Neural progenitor cell (in vitro differentiated cells): ENCODE measurements around the gene HEMK1. TPM values are rescaled to one million over a fixed set of nuclear protein-coding genes. Genes with fewer than 3 reads are reported as not detected.

Experiments used
- DNase-seq: peaks from one replicate; pipeline ENCODE4 v3.0.0-alpha.2; 2016; ENCODE audit warnings: low spot score
- H2AFZ ChIP-seq: fragments of 200-600 bp; sonication (generic); replicated peaks from 2 replicates; pipeline ENCODE4 v1.6.1; 2016; ENCODE audit warnings: antibody characterized with exemption
- H3F3A ChIP-seq: fragments of 200-600 bp; sonication (generic); 2 replicates; pipeline ENCODE4 v1.6.1; 2016; ENCODE audit warnings: antibody characterized with exemption, low read depth
- H3K27ac ChIP-seq: fragments of 200-600 bp; sonication (generic); 2 replicates; pipeline ENCODE4 v1.5.1; 2016; ENCODE audit warnings: mild to moderate bottlenecking
- H3K27me3 ChIP-seq: fragments of 200-600 bp; sonication (generic); 2 replicates; pipeline ENCODE4 v1.6.1; 2016; ENCODE audit warnings: mild to moderate bottlenecking, moderate library complexity
- H3K36me3 ChIP-seq: fragments of 200-600 bp; sonication (generic); 2 replicates; pipeline ENCODE4 v1.5.1; 2016
- H3K4me1 ChIP-seq: fragments of 200-600 bp; sonication (generic); 2 replicates; pipeline ENCODE4 v1.6.1; 2016; ENCODE audit warnings: mixed run types
- H3K4me2 ChIP-seq: fragments of 200-600 bp; sonication (generic); 2 replicates; pipeline ENCODE4 v1.6.1; 2016
- H3K4me3 ChIP-seq: fragments of 200-600 bp; sonication (generic); 2 replicates; pipeline ENCODE4 v1.5.1; 2016
- H3K79me2 ChIP-seq: fragments of 200-600 bp; sonication (generic); 2 replicates; pipeline ENCODE4 v1.6.1; 2016; ENCODE audit warnings: low read depth
- H3K9ac ChIP-seq: fragments of 200-600 bp; sonication (generic); 2 replicates; pipeline ENCODE4 v1.6.1; 2016
- H3K9me3 ChIP-seq: fragments of 200-600 bp; sonication (generic); 2 replicates; pipeline ENCODE4 v1.5.1; 2016; ENCODE audit warnings: low read depth
- H4K20me1 ChIP-seq: fragments of 200-600 bp; sonication (generic); 2 replicates; pipeline ENCODE4 v1.6.1; 2016; ENCODE audit warnings: low read depth
- H3K27ac Mint-ChIP-seq: 3 replicates; pipeline ENCODE4 v1.8.0; 2021; ENCODE audit warnings: mixed read lengths
- H3K27me3 Mint-ChIP-seq: 2 replicates; pipeline ENCODE4 v1.8.0; 2022; ENCODE audit warnings: low read depth, mild to moderate bottlenecking, inconsistent platforms, moderate library complexity, mixed read lengths; ENCODE audit not compliant: insufficient read depth
- H3K36me3 Mint-ChIP-seq: 3 replicates; pipeline ENCODE4 v1.8.0; 2021; ENCODE audit warnings: mixed read lengths
- H3K4me1 Mint-ChIP-seq: 3 replicates; pipeline ENCODE4 v1.8.0; 2021; ENCODE audit warnings: mixed read lengths
- H3K4me3 Mint-ChIP-seq: 3 replicates; pipeline ENCODE4 v1.8.0; 2021; ENCODE audit warnings: mild to moderate bottlenecking, moderate library complexity, mixed read lengths
- H3K9me3 Mint-ChIP-seq: 3 replicates; pipeline ENCODE4 v1.8.0; 2020; ENCODE audit warnings: mixed read lengths
- CTCF ChIP-seq: fragments of 200-600 bp; sonication (generic); IDR thresholded peaks from 2 replicates; pipeline ENCODE4 v1.5.1; 2017; ENCODE audit warnings: antibody characterized with exemption, mild to moderate bottlenecking
- EZH2 ChIP-seq: fragments of 200-600 bp; sonication (generic); IDR thresholded peaks from 2 replicates; pipeline ENCODE4 v1.6.1; 2017; ENCODE audit warnings: antibody characterized with exemption, mild to moderate bottlenecking, moderate library complexity
- EZH2phosphoT487 ChIP-seq: fragments of 200-600 bp; sonication (generic); IDR thresholded peaks from 2 replicates; pipeline ENCODE4 v1.6.1; 2017; ENCODE audit warnings: antibody characterized with exemption
- total RNA-seq: library from RNA; depleted of rRNA; stranded (reverse); fragments of >200 nt; gene quantifications from 2 replicates; pipeline ENCODE4 v1.2.3, GENCODE V29; 2015; ENCODE audit warnings: low replicate concordance

The HEMK1 gene
- total RNA-seq, 1 donor from 2014 or later = 9.3 TPM

GRCh38 chr3:50617096-50617791 lies 47.9 kb downstream of the HEMK1 start, which contains the start of gene MAPKAPK3:
Gene MAPKAPK3, plus strand, starts transcription at chr3:50617151. Its CDS starts 415 bp downstream, at chr3:50617566.
- peak; percentile 75 for DNase-seq
- H3K27me3 ChIP-seq = peaks cover 28% of the 10 kb centered on the region
- peak within 1 kb of the TSS; percentile 66 for H3K4me3 ChIP-seq
- H4K20me1 ChIP-seq = peaks cover 4% of the 10 kb centered on the region
- Mint-ChIP-seq H3K27ac (peak within 1 kb of the TSS; percentile 93), H3K27me3 (peaks cover 27% of the 10 kb centered on the region), H3K36me3 (peaks cover 6% of the 10 kb centered on the region), H3K4me3 (peak within 1 kb of the TSS; percentile 88), H3K9me3 (no peaks in the 10 kb centered on the region), H3K4me1 (peaks cover 42% of the 10 kb centered on the region)
- H3F3A ChIP-seq = peaks cover 23% of the 10 kb centered on the region
- H3K4me2 ChIP-seq = peak within 1 kb of the TSS; percentile 98
- no peaks in the 10 kb centered on the region for H3K36me3 ChIP-seq
- H3K79me2 ChIP-seq = peaks cover 19% of the 10 kb centered on the region
- H3K9me3 ChIP-seq = no peaks in the 10 kb centered on the region
- peak within 1 kb of the TSS; percentile 82 for H2AFZ ChIP-seq
- H3K9ac ChIP-seq = peak within 1 kb of the TSS; percentile 63
- H3K27ac ChIP-seq = no peak within 1 kb of the TSS
- TF ChIP-seq CTCF (peak; percentile 6), EZH2phosphoT487 (no peak), EZH2 (no peak)
- peaks cover 21% of the 10 kb centered on the region for H3K4me1 ChIP-seq

GRCh38 chr3:50617911-50618481 lies 48.7 kb downstream of the HEMK1 start:
- peaks cover 27% of the 10 kb centered on the region for H3F3A ChIP-seq
- H3K36me3 Mint-ChIP-seq = peaks cover 6% of the 10 kb centered on the region

GRCh38 chr3:50620420-50620819 lies 51.1 kb downstream of the HEMK1 start:
- H3K79me2 ChIP-seq = peaks cover 34% of the 10 kb centered on the region
- no peaks in the 10 kb centered on the region for H3K9me3 ChIP-seq
- TF ChIP-seq EZH2phosphoT487 = no peak
- no peak for TF ChIP-seq CTCF
- no peak for TF ChIP-seq EZH2
- H3K4me2 ChIP-seq = no peak overlapping the region
- peaks cover 30% of the 10 kb centered on the region for H3K4me1 ChIP-seq
- no peaks in the 10 kb centered on the region for H3K9me3 Mint-ChIP-seq
- no peak overlapping the region for H3K27ac ChIP-seq
- H3K9ac ChIP-seq = no peak overlapping the region
- H3K4me3 ChIP-seq = no peak overlapping the region
- peaks cover 39% of the 10 kb centered on the region for H3K4me1 Mint-ChIP-seq
- no peaks in the 10 kb centered on the region for H3K36me3 ChIP-seq
- H3F3A ChIP-seq = peaks cover 31% of the 10 kb centered on the region
- peaks cover 2% of the 10 kb centered on the region for H3K27me3 ChIP-seq
- DNase-seq = no peak
- peaks cover 9% of the 10 kb centered on the region for H4K20me1 ChIP-seq
- H3K4me3 Mint-ChIP-seq = peak overlapping the region; percentile 21
- no peak overlapping the region for H2AFZ ChIP-seq
- peaks cover 13% of the 10 kb centered on the region for H3K36me3 Mint-ChIP-seq
- H3K27ac Mint-ChIP-seq = peak overlapping the region; percentile 85
- H3K27me3 Mint-ChIP-seq = peaks cover 16% of the 10 kb centered on the region

More at GRCh38 chr3:50617911-50618481, 48.7 kb downstream of the HEMK1 start:
- no peak overlapping the region for H3K27ac ChIP-seq
- Mint-ChIP-seq H3K27ac (no peak overlapping the region), H3K4me3 (peak overlapping the region; percentile 88), H3K9me3 (no peaks in the 10 kb centered on the region), H3K27me3 (peaks cover 23% of the 10 kb centered on the region), H3K4me1 (peaks cover 36% of the 10 kb centered on the region)
- H3K36me3 ChIP-seq = no peaks in the 10 kb centered on the region
- H3K9ac ChIP-seq = no peak overlapping the region
- no peaks in the 10 kb centered on the region for H3K9me3 ChIP-seq
- H3K4me2 ChIP-seq = peak overlapping the region; percentile 98
- H4K20me1 ChIP-seq = peaks cover 4% of the 10 kb centered on the region
- DNase-seq = no peak
- H2AFZ ChIP-seq = no peak overlapping the region
- H3K79me2 ChIP-seq = peaks cover 19% of the 10 kb centered on the region
- no peak for TF ChIP-seq CTCF
- TF ChIP-seq EZH2 = no peak
- TF ChIP-seq EZH2phosphoT487 = no peak
- H3K4me1 ChIP-seq = peaks cover 15% of the 10 kb centered on the region
- peaks cover 20% of the 10 kb centered on the region for H3K27me3 ChIP-seq
- H3K4me3 ChIP-seq = peak overlapping the region; percentile 66
